ENCODE results near the gene GAB2. TPM values are rescaled to one million over a fixed set of nuclear protein-coding genes. Genes with fewer than 3 reads are reported as not detected.

The GAB2 gene
- total RNA-seq, 1 experiment from 2014 or later: 4.2 TPM

DNA sequence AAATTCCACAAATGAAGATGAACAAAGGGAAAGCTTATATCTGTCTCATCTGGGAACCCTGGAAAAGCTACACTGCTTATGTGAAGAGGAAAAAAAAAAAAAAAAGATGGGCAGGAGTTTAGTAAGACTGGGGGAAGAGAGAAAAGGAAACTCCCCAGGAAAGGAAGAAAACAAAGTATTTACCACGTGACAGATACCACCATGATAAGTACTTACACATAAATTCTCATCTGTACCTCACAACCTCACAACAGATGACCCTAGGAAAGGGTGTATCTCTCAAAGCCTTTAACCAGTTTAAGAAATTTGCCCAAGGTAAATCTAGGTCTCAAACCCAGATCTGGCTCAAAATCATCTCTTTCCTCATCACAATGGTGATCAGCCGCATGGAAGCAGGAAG is 77.1 kb downstream of the GAB2 start:
- intact Hi-C loops (cut with micrococcal nuclease): no loop called here
- H3K36me3 Mint-ChIP-seq (ENCODE audit: insufficient read depth, unreplicated experiment): no peaks in the 10 kb centered on the region
- CTCF ChIA-PET: interaction anchor here (0.6 to 1.6 kb wide), 2 partner anchors 24 to 25 kb away, joined by 3 to 4 read pairs; no protein-coding TSS in a partner anchor

DNA sequence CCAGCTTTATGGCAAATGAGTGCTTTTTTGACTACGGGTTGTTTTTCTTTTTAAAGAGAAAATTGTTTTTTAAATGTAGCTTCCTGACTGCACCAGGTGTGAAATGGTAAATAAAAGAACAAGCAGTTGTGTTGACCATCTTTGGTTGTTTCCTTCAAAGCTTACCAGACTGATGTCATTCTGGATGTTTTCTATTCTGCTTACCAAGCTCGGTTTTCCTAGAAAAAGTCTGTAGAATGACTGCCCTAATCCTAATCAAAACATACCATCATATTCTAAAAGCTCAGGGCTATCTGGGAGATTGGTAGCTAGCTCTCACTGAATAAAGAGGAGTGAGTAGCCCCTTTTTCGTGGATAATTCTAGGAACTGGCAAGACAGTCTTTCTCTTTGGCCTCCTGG is 77.7 kb downstream of the GAB2 start:
- H3K36me3 Mint-ChIP-seq (ENCODE audit: insufficient read depth, unreplicated experiment): no peaks in the 10 kb centered on the region
- intact Hi-C loops (cut with micrococcal nuclease): no loop called here
- POLR2A ChIA-PET: interaction anchor here (1.1 kb wide), 1 partner anchor 235 kb away, joined by 3 read pairs; the partner anchor contains the start of gene NARS2
- CTCF ChIA-PET: interaction anchor here (0.6 to 1.6 kb wide), 3 partner anchors 24 to 589 kb away, joined by 3 to 5 read pairs (median 4); no protein-coding TSS in a partner anchor
- DNase-seq (ENCODE audit: unreplicated experiment): no peak
- TF ChIP-seq CTCF (IDR thresholded peaks at IDR 0.05; ENCODE audit: unreplicated experiment): no peak
- no peak overlapping the region for H3K4me3 Mint-ChIP-seq (ENCODE audit: unreplicated experiment)
- BruUV-seq (replicated peaks): no TSS peak
- H3K9me3 Mint-ChIP-seq (ENCODE audit: unreplicated experiment): no peaks in the 10 kb centered on the region
- no peaks in the 10 kb centered on the region for H3K27me3 Mint-ChIP-seq (ENCODE audit: insufficient read depth, unreplicated experiment)
- no peak overlapping the region for H3K27ac Mint-ChIP-seq (ENCODE audit: low read depth, unreplicated experiment)
- H3K4me1 Mint-ChIP-seq (ENCODE audit: insufficient read depth, unreplicated experiment): peaks cover 5% of the 10 kb centered on the region

More for the DNA sequence above, 77.1 kb downstream of the GAB2 start:
- no peaks in the 10 kb centered on the region for H3K27me3 Mint-ChIP-seq (ENCODE audit: insufficient read depth, unreplicated experiment)
- BruUV-seq (replicated peaks): no TSS peak
- H3K4me1 Mint-ChIP-seq (ENCODE audit: insufficient read depth, unreplicated experiment): peaks cover 5% of the 10 kb centered on the region
- POLR2A ChIA-PET: no interaction called here
- H3K9me3 Mint-ChIP-seq (ENCODE audit: unreplicated experiment): no peaks in the 10 kb centered on the region
- H3K27ac Mint-ChIP-seq (ENCODE audit: low read depth, unreplicated experiment): no peak overlapping the region
- DNase-seq (ENCODE audit: unreplicated experiment): no peak
- no peak for TF ChIP-seq CTCF (IDR thresholded peaks at IDR 0.05; ENCODE audit: unreplicated experiment)
- H3K4me3 Mint-ChIP-seq (ENCODE audit: unreplicated experiment): no peak overlapping the region

DNA sequence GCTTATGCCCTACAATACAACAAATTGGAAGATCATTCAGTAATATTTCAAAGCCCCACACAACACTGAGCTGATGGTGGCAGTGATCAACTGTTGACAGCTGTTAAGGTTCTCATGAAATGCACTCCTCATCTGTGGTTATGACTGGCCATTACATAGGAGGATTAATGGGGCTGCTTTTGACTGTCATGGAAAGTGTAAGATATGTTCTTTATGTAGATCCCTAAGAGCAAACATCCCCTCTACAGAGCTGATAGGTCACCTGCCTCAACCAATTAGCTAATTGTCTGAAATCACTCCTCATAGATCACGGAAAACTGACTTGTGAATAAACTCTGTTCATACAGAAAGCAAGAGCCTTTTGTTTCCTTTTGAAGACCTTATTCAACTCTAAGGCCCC is 78.1 kb downstream of the GAB2 start:
- POLR2A ChIA-PET: interaction anchor here (1.1 kb wide), 1 partner anchor 235 kb away, joined by 3 read pairs; the partner anchor contains the start of gene NARS2

GRCh38 chr11:78338702-78339101 is 78.9 kb downstream of the GAB2 start:
- intact Hi-C loops (cut with micrococcal nuclease): no loop called here
- POLR2A ChIA-PET: no interaction called here

More for the DNA sequence above, 78.1 kb downstream of the GAB2 start:
- CTCF ChIA-PET: interaction anchor here (0.8 to 1.6 kb wide), 2 partner anchors 25 to 590 kb away, joined by 4 to 5 read pairs; no protein-coding TSS in a partner anchor
- no peak for DNase-seq (ENCODE audit: unreplicated experiment)
- no peaks in the 10 kb centered on the region for H3K9me3 Mint-ChIP-seq (ENCODE audit: unreplicated experiment)
- intact Hi-C loops (cut with micrococcal nuclease): no loop called here
- no peak overlapping the region for H3K27ac Mint-ChIP-seq (ENCODE audit: low read depth, unreplicated experiment)
- H3K4me1 Mint-ChIP-seq (ENCODE audit: insufficient read depth, unreplicated experiment): peaks cover 5% of the 10 kb centered on the region
- H3K36me3 Mint-ChIP-seq (ENCODE audit: insufficient read depth, unreplicated experiment): no peaks in the 10 kb centered on the region
- TF ChIP-seq CTCF (IDR thresholded peaks at IDR 0.05; ENCODE audit: unreplicated experiment): no peak
- no peaks in the 10 kb centered on the region for H3K27me3 Mint-ChIP-seq (ENCODE audit: insufficient read depth, unreplicated experiment)
- no peak overlapping the region for H3K4me3 Mint-ChIP-seq (ENCODE audit: unreplicated experiment)
- no TSS peak for BruUV-seq (replicated peaks)

More at GRCh38 chr11:78338702-78339101, 78.9 kb downstream of the GAB2 start:
- H3K4me3 Mint-ChIP-seq (ENCODE audit: unreplicated experiment): no peak overlapping the region
- no peaks in the 10 kb centered on the region for H3K36me3 Mint-ChIP-seq (ENCODE audit: insufficient read depth, unreplicated experiment)
- no peak for DNase-seq (ENCODE audit: unreplicated experiment)
- H3K9me3 Mint-ChIP-seq (ENCODE audit: unreplicated experiment): no peaks in the 10 kb centered on the region
- no peaks in the 10 kb centered on the region for H3K4me1 Mint-ChIP-seq (ENCODE audit: insufficient read depth, unreplicated experiment)
- no peak for TF ChIP-seq CTCF (IDR thresholded peaks at IDR 0.05; ENCODE audit: unreplicated experiment)
- no peaks in the 10 kb centered on the region for H3K27me3 Mint-ChIP-seq (ENCODE audit: insufficient read depth, unreplicated experiment)
- BruUV-seq (replicated peaks): no TSS peak
- CTCF ChIA-PET: no interaction called here
- H3K27ac Mint-ChIP-seq (ENCODE audit: low read depth, unreplicated experiment): no peak overlapping the region
